Keratinocyte (primary cell): ENCODE results near the gene PPP2R3C. TPM values are rescaled to one million over a fixed set of nuclear protein-coding genes. Genes with fewer than 3 reads are reported as not detected.

Experiments
- DNase-seq: peaks from one replicate; pipeline ENCODE4 v3.0.0-alpha.2; 2011; ENCODE audit warnings: low read depth, missing footprints, low spot score
- FAIRE-seq: peaks from 2 replicates; lab custom pipeline; 2011; peaks lifted over from hg19 to GRCh38; lab: Jason Lieb, UNC
- H2AFZ ChIP-seq: 2 replicates; pipeline ENCODE4 v1.6.0; 2012; ENCODE audit warnings: low read length, control low read depth, inconsistent platforms; ENCODE audit not compliant: control insufficient read depth
- H3K27ac ChIP-seq: 2 replicates; pipeline ENCODE4 v1.5.1; 2011; ENCODE audit warnings: low read length; ENCODE audit not compliant: control insufficient read depth, insufficient read depth
- H3K27me3 ChIP-seq: 3 replicates; pipeline ENCODE4 v1.6.0; 2011; ENCODE audit warnings: low read length; ENCODE audit not compliant: control insufficient read depth, insufficient read depth; ENCODE audit errors: extremely low read depth
- H3K36me3 ChIP-seq, 2 experiments: 2 replicates in 1 of 2; 3 replicates in 1 of 2; pipeline ENCODE4 v1.5.1; 2011; ENCODE audit warnings: low read length in 2 of 2, mild to moderate bottlenecking in 1 of 2; ENCODE audit not compliant: control insufficient read depth in 2 of 2, insufficient read depth in 2 of 2; ENCODE audit errors: extremely low read depth in 1 of 2
- H3K4me1 ChIP-seq: 3 replicates; pipeline ENCODE4 v1.5.1; 2011; ENCODE audit warnings: low read length; ENCODE audit not compliant: control insufficient read depth, insufficient read depth; ENCODE audit errors: extremely low read depth
- H3K4me2 ChIP-seq: 3 replicates; pipeline ENCODE4 v1.6.0; 2011; ENCODE audit warnings: low read depth, low read length; ENCODE audit not compliant: control insufficient read depth, insufficient read depth; ENCODE audit errors: extremely low read depth
- H3K4me3 ChIP-seq, 3 experiments: fragments of 200-600 bp in 1 of 3; sonication (generic) in 1 of 3; 2 replicates in 2 of 3; 3 replicates in 1 of 3; pipeline ENCODE4 v1.5.1; 2011 to 2016; ENCODE audit warnings: low read length in 3 of 3, mild to moderate bottlenecking in 3 of 3, control low read depth in 2 of 3, inconsistent platforms in 1 of 3, low read depth in 1 of 3, mixed read lengths in 1 of 3, mixed run types in 1 of 3, moderate library complexity in 1 of 3; ENCODE audit not compliant: control insufficient read depth in 2 of 3, insufficient read depth in 2 of 3; ENCODE audit errors: extremely low read depth in 1 of 3
- H3K79me2 ChIP-seq: 2 replicates; pipeline ENCODE4 v1.6.0; 2012; ENCODE audit warnings: low read length; ENCODE audit not compliant: control insufficient read depth, insufficient read depth
- H3K9ac ChIP-seq: 3 replicates; pipeline ENCODE4 v1.6.0; 2011; ENCODE audit warnings: low read length; ENCODE audit not compliant: control insufficient read depth, insufficient read depth; ENCODE audit errors: extremely low read depth
- H3K9me1 ChIP-seq: 3 replicates; pipeline ENCODE4 v1.6.0; 2011; ENCODE audit warnings: low read length; ENCODE audit not compliant: control insufficient read depth, insufficient read depth; ENCODE audit errors: extremely low read depth
- H3K9me3 ChIP-seq: 2 replicates; pipeline ENCODE4 v1.5.1; 2012; ENCODE audit warnings: low read depth, low read length; ENCODE audit not compliant: control insufficient read depth
- H4K20me1 ChIP-seq: 3 replicates; pipeline ENCODE4 v1.6.0; 2011; ENCODE audit warnings: low read length; ENCODE audit not compliant: control insufficient read depth, insufficient read depth; ENCODE audit errors: extremely low read depth
- EZH2 ChIP-seq: IDR thresholded peaks from one replicate; pipeline ENCODE4 v1.6.1; 2012; ENCODE audit warnings: inconsistent platforms, mild to moderate bottlenecking, low read length, moderate library complexity
- dilution Hi-C: fragments of 300-500 bp; cut with MboI; formaldehyde crosslinking; loops from one replicate; pipeline ENCODE4 v1.7.0; 2020; ENCODE audit warnings: low sequenced_read_pairs; ENCODE audit not compliant: extremely low pct_ligation_motif_present
- polyA plus RNA-seq, 5 experiments: library from polyadenylated mRNA; depleted of rRNA in 3 of 5; stranded (reverse) in 3 of 5; stranded (forward) in 1 of 5; unstranded in 1 of 5; fragments of >200 nt; gene quantifications; 1 replicate in 1 of 5; 2 replicates in 3 of 5; 3 replicates in 1 of 5; pipeline versions ENCODE4 v1.2.1 to v1.2.3, GENCODE V29; 2011 to 2012; ENCODE audit warnings: missing spikeins in 2 of 5, low read depth in 1 of 5, low replicate concordance in 1 of 5
- TF ChIP-seq, protein P1 (sequence below), 3 experiments: IDR thresholded peaks in 1 of 3; conservative IDR thresholded peaks in 1 of 3; optimal IDR thresholded peaks in 1 of 3; 2 replicates in 2 of 3; 3 replicates in 1 of 3; pipeline versions ENCODE3 to v1.5.1; 2011; ENCODE audit warnings: low read length in 3 of 3, mild to moderate bottlenecking in 3 of 3, moderate library complexity in 2 of 3, control low read depth in 1 of 3, inconsistent platforms in 1 of 3; ENCODE audit not compliant: insufficient read depth in 2 of 3; ENCODE audit errors: extremely low read depth in 1 of 3

The PPP2R3C gene
- polyA plus RNA-seq, 1 donor (not counting 4 experiments of a cell fraction or from before 2014, with no cell fraction given), result 9.8 TPM

DNA sequence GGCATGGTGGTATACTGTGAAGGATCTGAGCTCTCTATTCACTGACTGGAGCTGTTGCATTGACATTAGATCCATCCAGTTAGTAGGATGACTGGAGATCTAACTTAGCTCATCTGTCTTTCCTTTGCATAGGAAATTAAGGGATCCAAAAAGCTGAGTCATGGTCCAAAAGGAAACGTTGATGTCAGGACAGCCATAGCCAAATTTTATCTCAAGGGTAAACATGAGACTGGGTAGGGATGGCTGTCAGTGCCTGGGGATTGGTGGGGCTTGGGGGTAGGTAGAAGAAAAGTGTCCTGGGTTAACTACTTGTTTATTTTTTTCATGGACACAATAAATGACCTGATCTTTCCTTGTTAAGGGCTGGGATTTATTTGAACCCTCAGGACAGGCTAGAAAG is 71.1 kb downstream of the PPP2R3C start:
- Histone ChIP-seq H3K79me2 (peaks cover 34% of the 10 kb centered on the region), H3K4me2 (no peak overlapping the region), H3K9me1 (no peaks in the 10 kb centered on the region), H3K27ac (no peak overlapping the region), H3K9ac (no peak overlapping the region), H3K4me1 (peaks cover 6% of the 10 kb centered on the region), H3K4me3 (no peak overlapping the region), H4K20me1 (no peaks in the 10 kb centered on the region), H3K27me3 (no peaks in the 10 kb centered on the region), H3K36me3 (peaks cover 0 to 3% of the 10 kb centered on the region in 2 experiments), H3K9me3 (no peaks in the 10 kb centered on the region), H2AFZ (no peak overlapping the region)
- dilution Hi-C loops, result no loop called here
- DNase-seq, result no peak
- FAIRE-seq, result no peak
- TF ChIP-seq, protein P1, sequence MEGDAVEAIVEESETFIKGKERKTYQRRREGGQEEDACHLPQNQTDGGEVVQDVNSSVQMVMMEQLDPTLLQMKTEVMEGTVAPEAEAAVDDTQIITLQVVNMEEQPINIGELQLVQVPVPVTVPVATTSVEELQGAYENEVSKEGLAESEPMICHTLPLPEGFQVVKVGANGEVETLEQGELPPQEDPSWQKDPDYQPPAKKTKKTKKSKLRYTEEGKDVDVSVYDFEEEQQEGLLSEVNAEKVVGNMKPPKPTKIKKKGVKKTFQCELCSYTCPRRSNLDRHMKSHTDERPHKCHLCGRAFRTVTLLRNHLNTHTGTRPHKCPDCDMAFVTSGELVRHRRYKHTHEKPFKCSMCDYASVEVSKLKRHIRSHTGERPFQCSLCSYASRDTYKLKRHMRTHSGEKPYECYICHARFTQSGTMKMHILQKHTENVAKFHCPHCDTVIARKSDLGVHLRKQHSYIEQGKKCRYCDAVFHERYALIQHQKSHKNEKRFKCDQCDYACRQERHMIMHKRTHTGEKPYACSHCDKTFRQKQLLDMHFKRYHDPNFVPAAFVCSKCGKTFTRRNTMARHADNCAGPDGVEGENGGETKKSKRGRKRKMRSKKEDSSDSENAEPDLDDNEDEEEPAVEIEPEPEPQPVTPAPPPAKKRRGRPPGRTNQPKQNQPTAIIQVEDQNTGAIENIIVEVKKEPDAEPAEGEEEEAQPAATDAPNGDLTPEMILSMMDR (optimal IDR thresholded peaks at IDR 0.05 in 1 of 3, IDR thresholded peaks at IDR 0.05 in 1 of 3, conservative IDR thresholded peaks at IDR 0.05 in 1 of 3; ENCODE audit: extremely low read depth in 1 of 3, insufficient read depth in 2 of 3, low read length in 3 of 3), result no peak
- TF ChIP-seq EZH2, result no peak

- peaks cover 0 to 3% of the 10 kb centered on the region in 2 experiments for H3K36me3 ChIP-seq
- H3K79me2 ChIP-seq, result peaks cover 34% of the 10 kb centered on the region
- H3K9me3 ChIP-seq, result no peaks in the 10 kb centered on the region
- DNase-seq (no peak), FAIRE-seq (no peak)
- H3K9me1 ChIP-seq, result no peaks in the 10 kb centered on the region
- no peak overlapping the region for H3K9ac ChIP-seq
- no peaks in the 10 kb centered on the region for H3K27me3 ChIP-seq
- H4K20me1 ChIP-seq, result no peaks in the 10 kb centered on the region
- peak overlapping the region; percentile 73 for H3K4me2 ChIP-seq
- no peak overlapping the region for H3K27ac ChIP-seq
- TF ChIP-seq, protein P1 (optimal IDR thresholded peaks at IDR 0.05 in 1 of 3, IDR thresholded peaks at IDR 0.05 in 1 of 3, conservative IDR thresholded peaks at IDR 0.05 in 1 of 3; ENCODE audit: extremely low read depth in 1 of 3, insufficient read depth in 2 of 3, low read length in 3 of 3), result no peak
- no peak for TF ChIP-seq EZH2
- H3K4me3 ChIP-seq, result no peak overlapping the region
- no peak overlapping the region for H2AFZ ChIP-seq
- H3K4me1 ChIP-seq, result peaks cover 13% of the 10 kb centered on the region
- dilution Hi-C loops, result no loop called here
These were observed 73.7 kb downstream of the PPP2R3C start for GRCh38 chr14:35047976-35048513.
